ENCODE data around the gene POLR1H. TPM values are rescaled to one million over a fixed set of nuclear protein-coding genes. Genes with fewer than 3 reads are reported as not detected.

POLR1H gene
- polyA plus RNA-seq, 12 donors, result 17.4 to 30.2 (median 21.6) TPM; not detected in 1

Other genes with a start within 250 kb of the POLR1H start
- 10 to 100 TPM in 1 of 12 donors, 1 to 10 TPM in 8, under 1 TPM in 1, not detected in 2; 0.63 to 10.2 (median 5.4) TPM for gene HLA-G, start 233.4 kb upstream of the POLR1H start, polyA plus RNA-seq (ENCODE audit: insufficient read length in 12 of 12)
- gene HLA-A, start 118.7 kb upstream of the POLR1H start, polyA plus RNA-seq (ENCODE audit: insufficient read length in 12 of 12), result 100 to 1,000 TPM in 6 of 12 donors, 10 to 100 TPM in 5, not detected in 1; 45.1 to 155 (median 101) TPM
- gene PPP1R11, start 5.9 kb downstream of the POLR1H start, polyA plus RNA-seq (ENCODE audit: insufficient read length in 12 of 12), result 10 to 100 TPM in 11 of 12 donors, not detected in 1; 30.6 to 69.3 (median 37.6) TPM
- gene RNF39, start 14.5 kb downstream of the POLR1H start, polyA plus RNA-seq (ENCODE audit: insufficient read length in 12 of 12), result 1 to 10 TPM in 3 of 12 donors, under 1 TPM in 7, not detected in 2; 0.29 to 5.0 (median 0.63) TPM
- under 1 TPM in 2 of 12 donors, not detected in 10; 0.23 to 0.48 TPM for gene TRIM31, start 51.8 kb downstream of the POLR1H start, polyA plus RNA-seq (ENCODE audit: insufficient read length in 12 of 12)
- under 1 TPM in 1 of 12 donors, not detected in 11; 0.13 TPM for gene TRIM40, start 74.9 kb downstream of the POLR1H start, polyA plus RNA-seq (ENCODE audit: insufficient read length in 12 of 12)
- gene TRIM10, start 99.9 kb downstream of the POLR1H start, polyA plus RNA-seq (ENCODE audit: insufficient read length in 12 of 12), result 1 to 10 TPM in 1 of 12 donors, under 1 TPM in 9, not detected in 2; 0.15 to 1.9 (median 0.45) TPM
- not detected for gene TRIM15, start 102.3 kb downstream of the POLR1H start, polyA plus RNA-seq (ENCODE audit: insufficient read length in 12 of 12)
- gene TRIM26, start 152.1 kb downstream of the POLR1H start, polyA plus RNA-seq (ENCODE audit: insufficient read length in 12 of 12), result 10 to 100 TPM in 11 of 12 donors, not detected in 1; 12.6 to 33.8 (median 15.0) TPM

Measured in muscle of arm (tissue), 12 donors.